CD4-positive, alpha-beta T cell treated with Interleukin-10 for 1 hour (primary cell): Measurements from ENCODE around the gene RASAL2.
"Not testable (repeated sequence)": the region's sequence is repeated elsewhere in the genome, so short reads cannot be mapped to it uniquely, and the experiment has no call there.

Experiments
- DNase-seq: peaks from one replicate; pipeline ENCODE4 v3.0.0-alpha.2; 2020

RASAL2 gene

GRCh38 chr1:178354816-178355215 is 260.9 kb downstream of the RASAL2 start:
- DNase-seq: no peak

DNA sequence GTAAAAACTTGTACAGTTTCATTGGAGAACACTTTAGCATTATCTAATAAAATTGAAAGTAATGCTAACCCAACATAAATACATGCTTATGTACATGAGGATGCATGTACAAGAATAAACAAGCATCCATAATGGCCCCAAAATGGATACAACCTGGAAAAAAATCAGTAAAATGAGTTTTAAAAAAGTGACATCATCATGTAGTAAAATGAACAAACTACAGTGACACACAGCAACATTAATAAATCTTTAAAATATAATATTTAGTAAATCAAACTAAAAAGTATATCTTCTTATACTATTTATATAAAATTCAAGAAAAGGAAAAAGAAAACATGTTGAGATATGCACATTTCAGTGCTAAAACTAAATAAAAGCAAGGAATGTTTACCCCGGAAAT is 262.4 kb downstream of the RASAL2 start:
- DNase-seq: no peak

DNA sequence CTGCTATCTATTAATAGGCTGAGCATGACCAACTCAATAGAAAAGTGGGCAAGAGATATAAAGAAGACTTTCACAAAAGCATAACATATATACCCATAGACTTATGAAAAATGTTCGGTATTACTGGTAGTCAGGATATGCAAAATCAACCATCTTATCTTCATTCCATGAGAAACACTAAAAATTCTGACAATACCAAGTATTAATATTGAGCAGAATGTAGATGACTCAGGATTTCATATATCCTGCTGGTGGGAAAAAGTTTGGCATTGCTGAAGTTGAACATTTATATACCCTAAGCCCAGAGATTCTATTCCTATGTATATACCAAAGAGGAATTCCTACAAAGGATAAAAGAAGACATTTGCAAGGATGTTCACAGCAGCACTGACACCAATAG is 264.6 kb downstream of the RASAL2 start:
- no peak for DNase-seq

DNA sequence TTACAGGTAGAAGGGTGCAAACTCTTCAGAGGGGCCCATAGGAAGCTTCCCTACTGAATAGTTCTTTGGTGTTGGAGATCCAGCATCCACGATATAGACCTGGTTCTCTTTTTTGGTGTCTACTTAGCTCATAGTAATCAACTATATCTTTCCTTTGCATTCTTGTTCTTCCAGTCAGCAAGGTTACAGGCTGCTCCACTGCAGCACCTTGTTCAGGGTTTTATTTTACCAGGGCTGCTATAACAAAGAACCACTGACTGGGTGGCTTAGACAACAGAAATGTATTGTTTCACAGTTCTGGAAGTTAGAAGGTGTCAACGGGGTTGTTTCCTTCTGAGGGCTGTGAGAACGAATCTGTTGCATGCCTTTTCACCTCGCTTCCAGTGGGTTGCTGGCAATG is 266.5 kb downstream of the RASAL2 start:
- no peak for DNase-seq

DNA sequence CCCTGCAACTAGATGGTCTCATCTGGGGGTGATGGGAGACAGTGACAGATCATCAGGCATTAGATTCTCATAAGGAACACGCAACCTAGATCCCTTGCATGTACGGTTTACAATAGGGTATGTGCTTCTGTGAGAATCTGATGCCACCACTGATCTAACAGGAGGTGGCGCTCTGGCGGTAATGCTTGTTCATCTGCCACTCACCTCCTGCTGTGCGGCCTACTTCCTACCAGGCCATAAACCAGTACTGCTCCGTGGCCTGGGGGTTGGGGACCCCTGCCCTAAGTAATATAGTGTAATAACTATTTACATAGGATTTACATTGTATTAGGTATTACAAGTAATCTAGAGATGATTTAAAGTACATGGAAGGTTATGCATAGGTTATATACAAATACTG is 267.9 kb downstream of the RASAL2 start:
- no peak for DNase-seq

DNA sequence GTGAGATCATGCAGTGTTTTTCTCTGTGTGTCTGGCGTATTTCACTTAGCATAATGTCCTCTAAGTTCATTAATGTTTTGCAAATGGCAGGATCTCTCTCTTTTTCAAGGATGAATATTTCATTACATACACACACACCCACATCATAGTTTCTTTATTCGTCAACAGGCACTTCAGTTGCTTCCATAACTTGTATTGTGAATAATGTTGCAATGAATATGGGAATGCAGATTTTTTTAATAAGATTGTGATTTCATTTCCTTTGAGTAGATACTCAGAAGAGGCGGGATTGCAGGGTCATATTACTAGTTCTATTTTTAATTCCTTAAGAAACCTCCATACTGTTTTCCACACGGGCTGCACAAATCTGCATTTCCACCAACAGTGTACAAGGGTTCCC is 268.8 kb downstream of the RASAL2 start:
- no peak for DNase-seq

DNA sequence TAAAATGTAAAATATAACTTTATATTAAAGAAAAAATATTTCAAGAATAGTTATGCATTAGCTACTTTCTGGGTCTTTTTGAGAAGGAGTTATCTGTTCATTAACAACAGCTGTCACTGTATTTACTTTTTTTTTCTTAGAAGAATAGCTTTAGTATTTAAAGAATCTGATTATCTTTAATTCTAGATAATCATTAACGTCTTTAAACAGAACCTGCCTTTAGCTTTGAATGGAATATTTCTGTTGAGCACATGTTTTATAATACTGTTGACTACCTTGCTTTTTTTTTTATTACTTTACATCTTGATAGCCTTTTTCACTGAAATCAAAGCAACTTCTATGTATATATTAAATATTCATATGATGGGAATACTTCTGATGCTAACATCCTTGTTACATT is 270.9 kb downstream of the RASAL2 start:
- DNase-seq: no peak

GRCh38 chr1:178367151-178367550 is 273.2 kb downstream of the RASAL2 start:
- no peak for DNase-seq

- DNase-seq: no peak
These were observed 274.3 kb downstream of the RASAL2 start for GRCh38 chr1:178368208-178368607.

- DNase-seq: no peak
These were observed 277.3 kb downstream of the RASAL2 start for GRCh38 chr1:178371235-178371634.

- DNase-seq: no peak
These were observed 278.1 kb downstream of the RASAL2 start for GRCh38 chr1:178371933-178372388.

DNA sequence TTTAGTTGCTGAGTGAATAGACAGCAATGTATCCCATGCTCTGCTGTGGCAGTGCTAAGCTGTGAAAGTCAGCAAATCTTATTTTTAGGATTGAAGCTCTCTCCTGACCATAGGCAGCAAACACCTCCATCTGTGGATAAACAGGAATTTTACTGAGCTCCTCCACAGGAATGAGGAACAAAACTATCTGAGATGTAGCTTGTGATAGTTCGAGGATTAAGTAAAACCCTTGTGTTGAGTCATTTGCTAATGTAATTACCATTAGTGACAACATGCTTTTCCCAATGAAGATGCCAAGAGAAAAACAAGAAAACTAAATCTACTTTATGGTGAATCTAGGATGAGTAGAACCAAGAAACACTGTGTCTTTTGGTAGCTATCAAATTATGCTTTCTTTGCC is 280.1 kb downstream of the RASAL2 start:
- no peak for DNase-seq

GRCh38 chr1:178376008-178376407 is 282.1 kb downstream of the RASAL2 start:
- no peak for DNase-seq

- DNase-seq: no peak
These were observed 285.9 kb downstream of the RASAL2 start for GRCh38 chr1:178379807-178380206.

- no peak for DNase-seq
These were observed 288.5 kb downstream of the RASAL2 start for GRCh38 chr1:178382372-178382771.

DNA sequence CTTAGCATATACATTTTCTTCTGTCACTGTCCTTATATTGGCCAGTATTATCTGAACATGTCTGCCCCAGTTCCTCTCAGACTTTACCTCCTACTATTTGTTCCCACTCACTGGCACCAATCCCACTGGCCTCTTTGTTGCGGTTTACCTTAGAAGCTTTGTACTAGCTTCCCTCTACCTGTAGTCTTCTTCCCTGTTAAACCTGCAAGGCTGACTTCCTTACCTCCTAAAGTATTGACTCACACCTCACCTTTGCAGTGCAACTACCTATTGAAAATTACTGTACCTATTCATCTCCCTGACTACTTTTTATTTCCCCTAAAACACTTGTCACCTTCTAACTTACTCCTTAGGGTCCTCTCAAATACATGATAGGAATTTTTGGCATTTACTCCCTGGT is 291.8 kb downstream of the RASAL2 start:
- no peak for DNase-seq

DNA sequence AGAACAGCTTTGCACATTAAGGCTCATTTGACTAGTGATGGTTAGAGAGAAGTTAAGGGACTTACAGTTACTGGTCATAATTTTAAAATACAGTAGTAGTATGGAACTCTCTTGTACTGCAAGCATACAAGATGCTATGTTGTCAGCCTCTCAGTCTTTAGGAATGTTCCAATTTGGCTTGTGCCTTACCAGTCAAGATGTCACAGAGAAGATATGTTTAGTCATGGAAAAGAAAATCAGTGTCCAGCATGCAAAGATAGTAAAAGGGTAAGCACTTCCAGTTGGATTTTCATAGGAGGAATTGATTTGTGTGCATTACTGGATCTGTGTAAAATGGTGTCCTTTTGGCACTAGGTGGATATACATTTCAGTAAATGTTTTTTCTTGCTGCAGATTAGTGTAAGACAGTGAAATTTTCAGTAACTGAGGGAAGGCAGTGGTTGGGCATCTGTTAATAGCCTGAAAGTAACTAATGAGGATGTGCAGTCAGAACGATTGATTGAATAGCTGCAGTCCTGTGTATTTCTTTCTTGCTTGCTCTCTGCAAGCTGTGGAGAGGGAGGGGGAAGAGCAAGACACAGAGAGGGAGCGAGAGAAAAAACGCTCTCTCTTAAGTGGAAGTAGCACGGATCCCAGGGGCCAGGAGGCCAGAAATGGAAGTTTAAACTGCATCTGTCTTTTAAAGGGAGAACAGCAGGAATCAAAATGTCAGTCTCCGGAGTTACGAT is 294.7 kb downstream of the RASAL2 start:
- DNase-seq: no peak

GRCh38 chr1:178389441-178389840 is 295.5 kb downstream of the RASAL2 start:
- DNase-seq: no peak

GRCh38 chr1:178390280-178390679 is 296.4 kb downstream of the RASAL2 start:
- not testable (repeated sequence) for DNase-seq

DNA sequence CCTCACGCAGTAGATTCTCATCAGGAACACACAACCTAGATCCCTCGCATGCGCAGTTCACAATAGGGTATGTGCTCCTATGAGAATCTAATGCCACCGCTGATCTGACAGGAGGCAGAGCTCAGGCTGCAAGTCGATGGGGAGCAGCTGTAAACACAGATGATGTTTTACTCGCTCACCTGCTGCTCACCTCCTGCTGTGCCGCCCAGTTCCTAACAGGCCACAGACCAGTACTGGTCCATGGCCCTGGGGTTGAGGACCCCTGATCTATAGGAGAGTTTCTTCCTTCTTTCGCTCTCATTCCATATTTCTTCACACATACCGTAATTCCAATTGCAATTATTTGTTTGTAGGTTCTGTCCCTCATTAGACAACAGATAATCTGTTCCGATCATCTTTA is 299.5 kb downstream of the RASAL2 start:
- DNase-seq: no peak

DNA sequence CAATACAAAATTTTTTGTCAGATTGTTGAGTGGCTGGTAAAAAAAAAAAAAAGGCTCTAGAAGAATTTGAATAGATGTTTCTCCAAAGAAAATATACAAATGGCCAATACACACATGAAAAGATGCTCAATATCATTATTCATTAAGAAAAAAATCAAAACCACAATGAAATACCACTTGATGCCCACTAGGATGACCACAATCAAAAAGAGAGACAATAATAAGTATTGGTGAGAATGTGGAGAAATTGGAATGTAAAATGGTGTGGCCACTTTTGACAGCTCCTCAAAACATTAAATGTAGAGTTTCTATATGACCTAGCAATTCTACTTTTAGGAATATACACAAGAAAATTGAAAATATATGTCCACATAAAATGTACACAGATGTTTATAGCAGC is 302.9 kb downstream of the RASAL2 start:
- no peak for DNase-seq

- no peak for DNase-seq
These were observed 303.8 kb downstream of the RASAL2 start for GRCh38 chr1:178397678-178398077.

DNA sequence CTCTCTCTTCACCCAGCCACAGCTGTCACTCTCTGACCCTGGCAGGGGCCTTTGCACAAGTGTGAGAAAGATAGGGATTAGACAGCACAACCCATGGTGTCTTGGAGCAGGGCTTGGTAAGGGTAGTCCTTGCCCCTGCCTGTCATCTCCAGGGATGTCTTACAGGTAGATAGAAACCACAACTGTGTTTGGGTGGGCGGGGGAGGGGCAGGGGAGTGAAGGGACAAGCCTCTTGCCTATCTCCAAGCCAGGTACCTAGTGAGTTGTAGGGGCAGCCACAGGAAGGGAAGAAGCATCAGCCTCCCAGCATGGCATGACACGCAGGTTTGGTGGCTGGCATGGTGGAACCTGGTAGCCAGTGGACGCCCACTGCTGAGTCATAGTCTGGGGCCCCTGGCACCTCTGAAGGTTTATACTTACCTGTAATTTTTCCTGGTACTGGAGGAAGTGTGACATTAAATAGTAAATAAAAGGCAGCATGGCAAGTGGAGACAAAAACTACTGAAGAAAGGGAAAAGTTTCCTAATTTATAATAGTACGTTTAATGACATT is 305.3 kb downstream of the RASAL2 start:
- no peak for DNase-seq

GRCh38 chr1:178405137-178405536 is 311.2 kb downstream of the RASAL2 start:
- no peak for DNase-seq

DNA sequence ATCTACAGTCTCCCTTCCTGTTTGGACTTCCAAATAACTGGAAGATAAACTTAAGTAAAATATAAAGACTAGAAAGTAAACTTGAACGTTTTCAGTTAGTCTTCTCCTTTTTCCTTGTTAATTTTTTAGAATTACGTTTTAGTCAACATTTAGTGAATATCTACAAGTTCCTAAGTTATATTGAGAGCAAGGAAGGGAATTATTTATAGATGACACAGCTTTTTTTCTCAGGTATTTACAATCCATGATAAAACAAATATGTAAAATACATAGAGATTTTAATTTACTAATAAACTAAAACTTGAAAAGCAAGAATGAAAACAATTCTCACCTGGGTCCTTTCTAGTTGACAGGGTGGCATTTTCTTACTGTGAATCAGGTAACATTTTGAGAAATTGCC is 313.3 kb downstream of the RASAL2 start:
- no peak for DNase-seq
